Embryonic facial prominence (tissue), 1 donor: ENCODE measurements around the gene PAXX.

Experiments used
- DNase-seq: peaks from one replicate; pipeline ENCODE4 v3.0.0-alpha.2; 2016; ENCODE audit errors: extremely low spot score

Gene PAXX

DNA sequence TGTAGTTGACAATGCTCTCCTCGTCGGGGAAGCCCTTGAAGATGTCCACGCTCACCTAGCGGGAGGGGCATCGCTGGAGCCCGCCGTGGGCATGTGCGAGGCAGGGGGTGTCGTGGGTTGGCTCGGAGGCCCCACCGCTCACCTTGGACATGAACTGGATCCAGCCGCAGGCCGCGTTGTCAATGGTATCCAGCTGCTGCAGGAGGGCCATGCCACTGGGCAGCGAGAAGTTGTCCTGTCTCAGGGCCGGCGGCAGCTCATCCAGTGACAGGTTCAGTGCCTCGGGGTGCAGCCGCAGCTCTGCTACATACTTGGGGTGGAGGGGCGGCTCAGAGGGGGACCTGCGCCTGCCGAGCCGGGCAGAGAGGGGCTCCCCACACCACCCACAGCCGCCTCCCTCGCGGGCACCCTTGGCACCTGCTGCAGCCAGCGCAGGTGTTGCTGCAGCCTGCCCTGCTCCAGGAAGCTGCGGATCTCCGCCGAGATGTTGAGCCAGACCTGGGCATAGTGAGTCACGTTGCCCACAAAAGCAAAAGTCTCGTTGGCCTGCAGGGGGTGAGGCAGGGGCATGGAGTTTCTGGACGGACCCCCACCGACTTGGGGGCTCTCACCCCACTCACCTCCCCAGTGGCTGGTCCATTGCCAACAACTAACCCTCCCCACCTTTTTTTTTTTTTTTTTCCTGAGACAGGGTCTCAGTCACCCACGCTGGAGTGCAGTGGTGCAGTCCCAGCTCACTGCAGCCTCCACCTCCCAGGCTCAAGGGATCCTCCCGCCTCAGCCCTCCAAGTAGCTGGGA, 26.7 kb downstream of the PAXX start:
- DNase-seq: no peak

- no peak for DNase-seq
Measured at GRCh38 chr9:137019891-137020683, 27.9 kb downstream of the PAXX start.

DNA sequence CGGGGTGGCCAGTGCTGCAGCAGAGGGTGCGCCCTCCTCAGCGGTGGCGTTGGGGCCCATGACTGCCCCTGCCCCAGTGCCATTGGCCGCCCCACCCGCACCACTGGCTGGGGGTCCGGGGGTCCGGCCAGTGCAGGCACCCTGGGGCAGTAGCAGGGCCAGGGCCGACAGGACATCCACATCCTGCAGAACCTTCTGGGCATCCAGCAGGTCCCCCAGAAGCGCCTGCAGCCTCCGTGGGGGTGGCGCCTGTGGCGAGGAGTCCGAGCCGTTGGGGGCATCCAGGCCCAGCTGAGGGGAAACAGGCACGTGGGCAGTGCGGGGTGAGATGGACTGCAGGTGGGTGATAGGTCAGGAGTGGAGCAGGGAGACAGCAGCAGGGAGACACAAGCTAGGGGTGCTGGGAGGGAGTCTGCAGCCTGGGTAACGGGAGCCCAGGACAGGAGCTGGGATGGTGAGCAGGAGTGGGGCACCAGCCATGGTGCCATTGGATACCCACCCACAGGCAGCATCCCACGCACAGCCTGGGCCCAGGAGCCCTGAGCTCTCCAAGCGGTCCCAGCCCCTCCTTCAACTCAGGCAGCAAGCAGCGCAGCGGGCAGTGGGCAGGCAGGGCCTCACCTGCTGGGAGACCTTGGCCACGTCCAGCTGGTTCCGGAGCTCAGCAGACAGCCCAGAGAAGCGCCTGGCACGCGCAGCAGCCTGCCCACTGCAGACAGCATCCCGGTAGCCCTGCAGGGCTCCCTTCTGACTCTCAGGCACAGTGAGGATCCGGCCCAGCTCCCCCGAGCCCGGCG, 28.7 kb downstream of the PAXX start:
- no peak for DNase-seq

DNA sequence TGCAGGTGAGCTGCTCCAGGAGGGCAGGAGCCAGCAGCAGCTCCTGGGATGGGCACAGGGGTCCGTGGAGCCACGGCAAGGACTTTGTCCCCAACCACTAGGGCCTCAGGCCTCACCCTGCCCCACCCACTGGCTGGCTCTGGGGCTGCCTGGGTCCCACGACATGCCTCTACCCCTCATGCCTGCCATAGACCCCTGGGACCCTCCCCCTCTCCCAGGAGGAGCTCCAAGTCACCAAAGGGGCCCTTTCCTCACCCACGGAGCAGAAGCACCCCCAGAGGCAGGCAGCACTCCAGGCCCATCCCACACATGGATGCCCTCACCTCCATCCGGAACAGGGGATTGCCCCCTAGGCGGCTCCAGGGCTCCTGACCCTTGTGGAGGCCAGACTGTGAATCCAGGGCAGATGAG, 29.4 kb downstream of the PAXX start:
- DNase-seq: no peak

DNA sequence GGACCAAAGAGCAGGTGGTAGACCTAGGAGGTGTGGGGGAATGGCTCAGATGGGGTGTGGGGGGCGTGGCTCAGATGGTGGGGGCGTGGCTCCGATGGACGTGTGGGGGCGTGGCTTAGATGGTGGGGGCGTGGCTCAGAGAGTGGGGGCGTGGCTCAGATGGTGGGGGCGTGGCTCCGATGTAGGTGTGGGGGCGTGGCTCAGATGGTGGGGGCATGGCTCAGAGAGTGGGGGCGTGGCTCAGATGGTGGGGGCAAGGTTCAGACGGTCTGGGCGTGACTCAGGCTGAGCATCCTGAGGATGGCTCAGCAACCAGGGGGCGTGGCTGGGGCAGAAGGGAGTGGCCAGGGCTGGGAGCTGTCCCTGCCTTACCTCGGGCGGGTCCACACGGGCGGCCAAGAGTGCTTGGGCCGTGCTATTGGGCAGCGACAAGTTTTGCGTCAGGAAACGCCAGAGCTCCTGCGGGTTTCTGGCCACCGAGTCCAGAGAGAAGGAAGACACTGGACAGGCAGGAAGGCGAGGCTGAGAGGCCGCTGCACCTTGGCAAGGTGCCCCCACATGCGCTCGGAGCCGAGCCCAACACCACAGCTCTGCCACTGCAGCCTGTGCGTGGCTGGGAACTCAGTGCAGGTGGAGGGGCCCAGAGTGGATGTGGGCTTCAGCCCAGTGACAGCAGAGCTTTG, 29.9 kb downstream of the PAXX start:
- no peak for DNase-seq

GRCh38 chr9:137022662-137023008, 30.4 kb downstream of the PAXX start:
- no peak for DNase-seq

DNA sequence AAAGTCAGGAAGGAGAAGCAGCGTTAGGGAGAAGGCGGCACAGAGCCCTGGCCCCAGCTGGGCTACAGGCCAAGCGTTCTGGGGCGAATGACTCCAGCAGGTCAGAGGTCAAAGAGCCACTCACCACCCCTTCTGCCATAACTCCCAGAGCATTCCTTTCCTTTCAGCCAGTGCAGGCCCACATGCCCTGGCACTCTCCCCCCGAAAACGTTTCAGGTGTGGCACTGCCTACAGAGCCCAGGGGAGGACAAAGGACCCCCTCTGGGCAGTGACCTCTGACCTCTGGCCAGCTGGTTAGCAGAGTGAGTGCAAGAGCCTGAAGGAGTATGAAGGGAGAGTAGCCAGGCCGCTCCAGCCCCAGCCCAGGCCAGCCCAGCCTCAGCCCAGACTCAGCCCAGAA, 30.9 kb downstream of the PAXX start:
- DNase-seq: no peak

GRCh38 chr9:137023583-137023991, 31.4 kb downstream of the PAXX start:
- DNase-seq: no peak

GRCh38 chr9:137025517-137025966, 33.3 kb downstream of the PAXX start:
- no peak for DNase-seq

DNA sequence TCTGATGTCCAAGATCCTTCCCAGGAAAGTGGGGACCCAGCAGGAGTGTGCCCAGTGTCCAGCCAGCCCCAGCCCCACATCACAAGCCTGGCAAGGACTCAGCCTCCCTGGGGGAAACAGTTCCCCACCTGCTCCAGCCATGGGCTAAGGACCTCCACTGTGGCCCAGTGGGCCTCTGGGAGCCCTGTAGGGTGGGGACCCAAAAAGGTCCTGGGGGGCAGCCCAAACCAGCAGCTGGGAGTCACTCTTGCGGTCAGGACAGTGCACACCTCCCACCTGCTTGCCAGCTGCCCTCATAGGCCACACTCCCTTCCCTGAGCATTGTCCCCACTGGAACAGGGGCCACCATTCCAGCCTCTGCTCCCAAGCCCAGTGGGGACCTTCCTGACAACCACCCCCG, 34.2 kb downstream of the PAXX start:
- DNase-seq: no peak

GRCh38 chr9:137026828-137027227, 34.6 kb downstream of the PAXX start:
- no peak for DNase-seq

- DNase-seq: no peak
Measured at GRCh38 chr9:137027369-137028262, 35.4 kb downstream of the PAXX start, which contains the start of gene ABCA2. Gene ABCA2 (minus strand): TSS chr9:137028237. CDS start chr9:137028140, 97 bp downstream.

GRCh38 chr9:137028263-137029057, 36.2 kb downstream of the PAXX start:
- no peak for DNase-seq

DNA sequence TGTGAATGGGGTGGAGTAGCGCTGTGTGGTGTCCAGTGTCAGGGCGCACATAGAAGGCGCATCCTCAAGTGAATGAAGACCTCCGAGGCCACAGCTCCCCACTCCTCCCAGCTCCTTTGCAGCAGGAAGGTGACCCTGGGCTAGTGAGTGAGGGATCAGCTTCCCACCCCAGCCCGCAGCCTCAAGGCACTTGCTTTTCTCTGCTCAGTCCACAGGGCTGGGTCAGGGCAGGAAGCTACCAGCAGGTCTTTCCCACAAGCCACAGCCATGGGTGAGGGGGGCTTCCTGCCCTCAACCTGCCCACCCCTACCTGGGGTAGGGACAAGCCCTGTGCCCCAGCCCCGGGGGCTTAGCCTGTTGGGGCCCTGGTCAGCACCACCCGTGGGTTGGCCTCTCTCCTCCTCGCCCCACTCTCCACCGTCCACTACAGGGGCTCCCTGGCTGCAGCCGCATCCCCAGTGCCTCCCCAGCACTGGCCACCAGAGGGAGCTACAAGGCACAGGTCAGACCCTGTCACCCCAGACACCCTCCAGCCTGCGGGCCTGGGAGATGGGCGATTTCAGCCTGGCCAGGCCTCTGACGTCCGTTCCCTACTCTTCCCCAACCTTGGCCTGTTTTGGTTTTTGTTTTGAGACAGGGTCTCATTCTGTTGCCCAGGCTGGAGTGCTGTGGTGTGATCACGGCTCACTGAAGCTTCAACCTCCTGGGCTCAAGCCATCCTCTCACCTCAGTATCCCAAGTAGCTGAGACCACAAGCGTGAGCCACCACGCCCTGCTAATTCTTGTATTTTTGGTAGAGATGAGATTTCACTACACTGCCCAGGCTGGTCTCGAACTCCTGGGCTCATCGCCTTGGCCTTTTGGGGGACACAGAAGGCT, 37.1 kb downstream of the PAXX start:
- no peak for DNase-seq

DNA sequence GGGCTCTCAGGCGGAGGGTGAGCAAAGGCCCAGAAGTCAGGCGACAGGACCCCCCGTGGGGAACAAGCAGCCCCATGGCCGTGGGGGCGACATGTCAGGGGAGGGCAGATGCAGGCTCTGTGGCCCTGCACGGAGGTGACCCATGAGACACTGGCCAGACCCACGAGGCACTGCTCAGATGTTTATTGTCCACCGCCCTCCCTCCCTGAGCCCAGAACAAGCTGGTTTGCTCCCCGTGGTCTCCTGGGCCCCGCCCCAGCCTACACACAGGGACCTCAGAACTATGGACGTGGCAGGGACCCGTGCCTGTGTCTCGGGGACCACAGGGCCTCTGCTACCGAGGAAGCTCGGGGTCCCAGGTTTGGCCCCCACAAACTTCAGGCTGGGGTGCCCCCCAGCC, 37.8 kb downstream of the PAXX start:
- no peak for DNase-seq

DNA sequence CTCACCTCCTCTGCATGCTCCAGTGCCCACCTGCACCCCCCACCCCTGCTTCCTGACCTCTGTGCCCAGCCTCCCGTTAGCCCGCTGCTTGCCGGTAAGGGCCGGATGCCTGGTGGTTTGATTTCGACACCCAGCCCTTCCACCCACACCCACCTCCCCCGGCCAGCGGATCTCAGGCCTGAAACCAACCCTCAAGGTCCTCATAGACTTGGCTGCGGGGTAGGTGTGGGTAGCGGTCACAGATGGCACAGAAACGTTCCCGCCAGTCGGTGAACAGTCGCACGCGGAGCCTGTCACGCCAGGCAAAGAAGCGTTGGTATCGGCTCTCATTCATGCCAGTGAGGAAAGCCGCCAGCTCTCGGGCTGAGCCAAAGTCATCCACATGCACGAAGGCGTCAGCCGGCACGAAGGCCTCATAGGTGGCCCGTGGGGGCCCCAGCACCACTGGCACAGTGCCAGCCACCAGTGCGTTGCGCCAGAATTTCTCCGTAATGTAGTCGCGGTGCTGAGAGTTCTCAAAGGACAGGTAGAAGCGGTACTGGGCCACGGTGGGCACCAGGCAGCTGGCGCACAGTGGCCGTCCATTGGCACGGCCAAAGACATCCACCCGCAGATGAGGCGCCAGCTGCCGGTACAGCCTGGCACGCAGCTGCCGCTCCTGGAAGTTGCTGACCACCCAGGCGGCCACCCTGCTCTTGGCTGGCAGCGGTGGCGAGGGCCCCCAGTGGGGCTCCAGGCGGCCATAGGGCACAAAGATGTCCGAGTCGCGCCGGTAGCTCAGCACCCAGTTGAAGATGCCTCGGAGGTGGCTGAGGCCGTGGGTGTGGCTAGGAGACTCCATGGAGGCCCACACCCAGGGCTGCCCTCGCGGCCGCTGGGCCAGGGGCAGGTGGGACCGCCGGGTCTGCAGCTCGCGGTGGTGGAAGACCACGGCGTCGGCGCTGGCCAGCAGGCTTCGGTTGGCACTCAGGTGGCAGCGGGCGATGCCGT, 38.6 kb downstream of the PAXX start:
- DNase-seq: no peak

DNA sequence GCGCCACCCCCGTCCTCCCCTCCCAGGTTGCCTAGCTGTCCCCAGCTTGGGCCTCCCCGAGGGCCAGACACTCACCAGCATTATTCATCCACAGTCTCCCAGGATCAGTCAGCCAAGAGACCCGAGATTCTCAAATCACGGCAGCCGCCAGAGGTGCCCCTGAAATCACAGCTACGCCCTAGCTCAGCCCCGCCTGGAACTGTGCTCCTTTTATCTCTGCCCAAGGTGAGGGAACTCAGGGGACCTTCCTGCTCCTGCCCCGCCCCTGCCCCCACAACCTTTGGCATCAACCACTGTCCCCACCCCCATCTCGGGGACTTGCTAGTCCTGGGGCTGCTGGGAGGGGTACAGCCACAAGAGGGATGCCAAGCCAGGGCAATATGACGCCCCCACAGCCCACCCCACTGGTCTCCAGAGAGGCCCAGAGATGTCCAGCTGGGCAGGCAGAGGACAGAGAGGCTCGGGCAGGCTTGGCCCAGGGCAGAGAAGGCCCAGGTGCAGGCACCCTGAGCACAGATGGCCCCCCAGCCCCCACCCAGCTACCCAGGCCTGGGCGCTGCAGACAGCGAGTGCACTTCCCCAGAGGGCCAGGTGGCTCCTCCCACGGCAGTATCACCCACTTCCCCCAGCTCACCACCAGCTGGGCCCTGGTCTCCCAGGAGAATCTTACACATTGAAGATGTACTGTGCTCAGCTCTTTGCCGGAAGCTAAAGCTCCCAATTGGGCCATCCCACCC, 39.9 kb downstream of the PAXX start, which contains the start of gene FUT7:
Gene FUT7, minus strand, starts transcription at position 185 of the 737 bp plus-strand sequence. Its CDS starts 97 bp downstream, at position 88.
- DNase-seq: no peak
